ENCODE results near the gene ANXA8L1.
"Not testable (repeated sequence)": the region's sequence is repeated elsewhere in the genome, so short reads cannot be mapped to it uniquely, and the experiment has no call there.

DNA sequence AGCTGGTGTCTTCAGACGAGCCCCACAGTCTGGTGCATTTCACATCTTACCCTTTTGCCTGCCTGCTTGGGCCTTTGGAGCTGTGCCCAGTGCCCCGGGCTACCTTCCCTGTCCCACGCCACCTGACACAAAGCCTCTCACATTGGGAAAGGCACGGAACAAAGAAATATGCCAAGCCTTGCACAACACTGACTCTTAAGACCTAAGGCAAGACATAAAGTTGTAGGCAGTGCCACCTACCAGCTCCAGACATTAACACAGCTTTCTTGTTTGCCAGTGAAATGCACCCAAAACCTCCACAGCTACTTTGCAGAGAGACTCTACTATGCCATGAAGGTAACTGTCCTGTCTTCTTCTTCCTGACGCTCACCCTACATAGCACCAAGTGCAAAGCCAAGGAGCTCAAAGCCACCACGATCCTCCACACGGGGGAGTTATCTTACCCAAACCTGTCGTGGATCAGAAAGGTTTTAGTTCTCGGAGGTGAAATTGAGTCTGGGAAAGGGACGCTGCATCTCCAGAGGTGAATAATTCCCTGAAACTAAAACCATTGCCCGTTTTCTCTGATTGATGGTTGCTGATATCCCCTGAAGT, 11.8 kb downstream of the ANXA8L1 start:
- TF ChIP-seq, protein P1, sequence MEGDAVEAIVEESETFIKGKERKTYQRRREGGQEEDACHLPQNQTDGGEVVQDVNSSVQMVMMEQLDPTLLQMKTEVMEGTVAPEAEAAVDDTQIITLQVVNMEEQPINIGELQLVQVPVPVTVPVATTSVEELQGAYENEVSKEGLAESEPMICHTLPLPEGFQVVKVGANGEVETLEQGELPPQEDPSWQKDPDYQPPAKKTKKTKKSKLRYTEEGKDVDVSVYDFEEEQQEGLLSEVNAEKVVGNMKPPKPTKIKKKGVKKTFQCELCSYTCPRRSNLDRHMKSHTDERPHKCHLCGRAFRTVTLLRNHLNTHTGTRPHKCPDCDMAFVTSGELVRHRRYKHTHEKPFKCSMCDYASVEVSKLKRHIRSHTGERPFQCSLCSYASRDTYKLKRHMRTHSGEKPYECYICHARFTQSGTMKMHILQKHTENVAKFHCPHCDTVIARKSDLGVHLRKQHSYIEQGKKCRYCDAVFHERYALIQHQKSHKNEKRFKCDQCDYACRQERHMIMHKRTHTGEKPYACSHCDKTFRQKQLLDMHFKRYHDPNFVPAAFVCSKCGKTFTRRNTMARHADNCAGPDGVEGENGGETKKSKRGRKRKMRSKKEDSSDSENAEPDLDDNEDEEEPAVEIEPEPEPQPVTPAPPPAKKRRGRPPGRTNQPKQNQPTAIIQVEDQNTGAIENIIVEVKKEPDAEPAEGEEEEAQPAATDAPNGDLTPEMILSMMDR (IDR thresholded peaks at IDR 0.05; ENCODE audit: low read length): not testable (repeated sequence)
- TF ChIP-seq EZH2 (IDR thresholded peaks at IDR 0.05; ENCODE audit: borderline replicate concordance, low read length): not testable (repeated sequence)
